OCI-LY1 (cell line): ENCODE data around the gene ARID3B.

Experiments used
- H2AFZ ChIP-seq: fragments of 200-600 bp; sonication (generic), shearing (Covaris generic); 2 replicates; pipeline ENCODE4 v1.6.0; 2014; ENCODE audit warnings: antibody characterized with exemption, mild to moderate bottlenecking, low read length
- H3F3A ChIP-seq: fragments of 200-600 bp; sonication (generic), shearing (Covaris generic); 2 replicates; pipeline ENCODE4 v1.6.0; 2014; ENCODE audit warnings: mild to moderate bottlenecking, antibody characterized with exemption, low read length, moderate library complexity; ENCODE audit not compliant: insufficient read depth
- H3K27ac ChIP-seq: fragments of 200-600 bp; sonication (generic); 2 replicates; pipeline ENCODE4 v1.5.1; 2014; ENCODE audit warnings: low read length, mixed run types, mild to moderate bottlenecking, low read depth; ENCODE audit not compliant: poor library complexity, severe bottlenecking
- H3K27me3 ChIP-seq: fragments of 200-600 bp; sonication (generic); 2 replicates; pipeline ENCODE4 v1.6.0; 2014; ENCODE audit warnings: antibody characterized with exemption, mild to moderate bottlenecking, low read length, moderate library complexity; ENCODE audit not compliant: insufficient read depth
- H3K36me3 ChIP-seq: fragments of 200-600 bp; sonication (generic); 2 replicates; pipeline ENCODE4 v1.6.1; 2014; ENCODE audit warnings: mild to moderate bottlenecking, antibody characterized with exemption, low read length, moderate library complexity, mixed read lengths; ENCODE audit not compliant: insufficient read depth
- H3K4me1 ChIP-seq: fragments of 200-600 bp; sonication (generic); 2 replicates; pipeline ENCODE4 v1.5.1; 2014; ENCODE audit warnings: mild to moderate bottlenecking, low read length, moderate library complexity; ENCODE audit not compliant: insufficient read depth, severe bottlenecking
- H3K4me2 ChIP-seq: fragments of 200-600 bp; sonication (generic), shearing (Covaris generic); 2 replicates; pipeline ENCODE4 v1.6.1; 2014; ENCODE audit warnings: low read length
- H3K4me3 ChIP-seq: fragments of 200-600 bp; sonication (generic); 2 replicates; pipeline ENCODE4 v1.5.1; 2014; ENCODE audit warnings: low read length, low read depth, mild to moderate bottlenecking, mixed read lengths; ENCODE audit not compliant: poor library complexity, severe bottlenecking
- H3K79me2 ChIP-seq: fragments of 200-600 bp; shearing (Covaris generic); 2 replicates; pipeline ENCODE4 v1.6.1; 2016; ENCODE audit warnings: mixed run types, low read length, mixed read lengths; ENCODE audit not compliant: insufficient read depth
- H3K9ac ChIP-seq: fragments of 200-600 bp; sonication (generic), shearing (Covaris generic); 2 replicates; pipeline ENCODE4 v1.6.1; 2014; ENCODE audit warnings: mild to moderate bottlenecking, low read length, mixed read lengths
- H3K9me2 ChIP-seq: fragments of 200-600 bp; sonication (generic), shearing (Covaris generic); 2 replicates; pipeline ENCODE4 v1.6.1; 2014; ENCODE audit warnings: low read depth, mild to moderate bottlenecking, low read length, mixed read lengths
- H3K9me3 ChIP-seq: fragments of 200-600 bp; shearing (Covaris generic); 2 replicates; pipeline ENCODE4 v1.6.1; 2014; ENCODE audit warnings: low read length, mixed read lengths
- H4K20me1 ChIP-seq: fragments of 200-600 bp; sonication (generic), shearing (Covaris generic); 2 replicates; pipeline ENCODE4 v1.6.0; 2016; ENCODE audit warnings: mild to moderate bottlenecking, low read length; ENCODE audit not compliant: insufficient read depth
- CTCF ChIP-seq: fragments of 200-600 bp; sonication (generic), shearing (Covaris generic); IDR thresholded peaks from 2 replicates; pipeline ENCODE4 v1.5.1; 2017; ENCODE audit warnings: mild to moderate bottlenecking, antibody characterized with exemption, low read length, moderate library complexity, mixed read lengths
- EZH2 ChIP-seq: fragments of 200-600 bp; sonication (generic), shearing (Covaris generic); IDR thresholded peaks from 2 replicates; pipeline ENCODE4 v1.8.0; 2017; ENCODE audit warnings: borderline replicate concordance, mixed run types, mild to moderate bottlenecking, antibody characterized with exemption, low read length, moderate library complexity, mixed read lengths

The ARID3B gene

GRCh38 chr15:74499366-74499765 lies 41.7 kb upstream of the ARID3B start:
- Histone ChIP-seq H3F3A (no peaks in the 10 kb centered on the region), H3K9me3 (no peaks in the 10 kb centered on the region), H3K27ac (no peak overlapping the region), H4K20me1 (no peaks in the 10 kb centered on the region), H3K4me3 (no peak overlapping the region), H3K4me2 (no peak overlapping the region), H3K9ac (no peak overlapping the region), H3K79me2 (no peaks in the 10 kb centered on the region), H3K36me3 (no peaks in the 10 kb centered on the region), H3K4me1 (no peaks in the 10 kb centered on the region), H3K27me3 (no peaks in the 10 kb centered on the region), H2AFZ (no peak overlapping the region), H3K9me2 (no peaks in the 10 kb centered on the region)
- no peak for TF ChIP-seq EZH2
- TF ChIP-seq CTCF = no peak

- Histone ChIP-seq H2AFZ (no peak overlapping the region), H3K9me3 (no peaks in the 10 kb centered on the region), H3K27me3 (no peaks in the 10 kb centered on the region), H3K27ac (no peak overlapping the region), H3K36me3 (no peaks in the 10 kb centered on the region), H3K4me2 (no peak overlapping the region), H3K4me1 (no peaks in the 10 kb centered on the region), H3K9me2 (no peaks in the 10 kb centered on the region), H3K9ac (no peak overlapping the region), H4K20me1 (no peaks in the 10 kb centered on the region), H3K4me3 (no peak overlapping the region), H3K79me2 (no peaks in the 10 kb centered on the region), H3F3A (no peaks in the 10 kb centered on the region)
- TF ChIP-seq CTCF = no peak
- TF ChIP-seq EZH2 = no peak
Observed at GRCh38 chr15:74500401-74500800, 40.6 kb upstream of the ARID3B start.

- no peak overlapping the region for H3K9ac ChIP-seq
- no peaks in the 10 kb centered on the region for H3K36me3 ChIP-seq
- no peaks in the 10 kb centered on the region for H3K27me3 ChIP-seq
- H3K9me2 ChIP-seq = no peaks in the 10 kb centered on the region
- H3K27ac ChIP-seq = no peak overlapping the region
- no peaks in the 10 kb centered on the region for H4K20me1 ChIP-seq
- no peak overlapping the region for H2AFZ ChIP-seq
- H3K4me1 ChIP-seq = no peaks in the 10 kb centered on the region
- H3F3A ChIP-seq = no peaks in the 10 kb centered on the region
- TF ChIP-seq EZH2 (no peak), CTCF (no peak)
- no peak overlapping the region for H3K4me3 ChIP-seq
- H3K4me2 ChIP-seq = no peak overlapping the region
- H3K9me3 ChIP-seq = no peaks in the 10 kb centered on the region
- no peaks in the 10 kb centered on the region for H3K79me2 ChIP-seq
Observed at GRCh38 chr15:74502301-74502700, 38.7 kb upstream of the ARID3B start.
